ENCODE results near the gene RUNX3. TPM values are rescaled to one million over a fixed set of nuclear protein-coding genes. Genes with fewer than 3 reads are reported as not detected.

Gene RUNX3
- total RNA-seq, 6 donors from 2014 or later, result 4.2 to 15.6 (median 10.1) TPM

Small RNA genes lying within 50 kb of the gene (small RNA-seq; reads per million reads assigned to genes)
- gene MIR6731, result 0 to 0.57 (median 0.16) reads per million in 4 donors

Other genes starting within 250 kb of the RUNX3 start
- 100 to 1,000 TPM in 4 of 6 donors, 10 to 100 TPM in 2; 44.0 to 234 (median 147) TPM for gene CLIC4, start 184.8 kb downstream of the RUNX3 start, total RNA-seq

All from upper lobe of left lung (tissue), 6 donors.